ENCODE results near the gene DENND4C.

The DENND4C gene

DNA sequence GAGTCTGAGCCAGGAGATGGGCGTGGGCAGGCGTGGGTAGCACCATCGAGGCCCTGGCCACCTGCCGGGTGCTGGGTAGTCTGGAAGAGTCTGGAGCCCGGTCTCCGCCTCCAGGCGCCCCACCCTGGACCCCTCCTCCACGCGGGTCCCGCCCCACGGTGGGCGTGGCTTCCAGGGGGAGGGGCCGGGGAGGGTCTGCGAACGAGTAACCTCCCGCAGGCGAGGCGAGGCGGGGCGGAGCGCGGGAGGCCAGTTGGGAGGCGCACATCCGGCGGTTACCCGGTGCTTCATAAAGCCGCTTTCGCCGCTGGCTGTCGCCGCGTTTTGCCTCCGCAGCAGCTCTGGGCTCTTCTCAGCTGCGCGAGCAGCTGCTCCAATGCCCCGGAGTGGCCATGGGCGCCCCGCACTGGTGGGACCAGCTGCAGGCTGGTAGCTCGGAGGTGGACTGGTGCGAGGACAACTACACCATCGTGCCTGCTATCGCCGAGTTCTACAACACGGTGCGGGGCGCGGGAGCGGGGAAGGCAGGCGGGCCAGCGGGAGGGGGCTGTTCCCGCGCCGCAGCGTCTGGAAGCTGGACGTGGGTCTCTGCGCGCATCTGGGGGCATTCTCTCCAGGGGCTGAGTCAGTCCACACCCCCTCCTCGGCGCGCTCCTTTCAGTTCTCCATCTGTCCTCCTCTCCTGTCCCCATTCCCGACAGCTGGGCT, 178.4 kb downstream of the DENND4C start, which contains the start of gene ACER2:
Gene ACER2 (plus strand): TSS at position 317 of the 708 bp plus-strand sequence. CDS start 76 bp downstream, at position 393.
- Histone ChIP-seq H3K9ac (ENCODE audit: low read length) (peak within 1 kb of the TSS; percentile 71), H3K4me1 (ENCODE audit: insufficient read depth, low read length, severe bottlenecking) (peaks cover 13% of the 10 kb centered on the region), H3K9me2 (ENCODE audit: low read depth, low read length) (no peaks in the 10 kb centered on the region), H2AFZ (ENCODE audit: low read length) (peak within 1 kb of the TSS; percentile 68; the same call in 1 of the 2 replicates), H3F3A (ENCODE audit: insufficient read depth, low read length) (no peaks in the 10 kb centered on the region), H3K9me3 (ENCODE audit: low read length) (no peaks in the 10 kb centered on the region), H3K36me3 (ENCODE audit: insufficient read depth, low read length) (no peaks in the 10 kb centered on the region), H4K20me1 (ENCODE audit: insufficient read depth, low read length) (no peaks in the 10 kb centered on the region), H3K4me2 (ENCODE audit: low read length) (peak within 1 kb of the TSS; percentile 97), H3K27me3 (ENCODE audit: insufficient read depth, low read length) (no peaks in the 10 kb centered on the region), H3K79me2 (ENCODE audit: insufficient read depth, low read length) (no peaks in the 10 kb centered on the region), H3K27ac (ENCODE audit: low read depth, low read length, poor library complexity, severe bottlenecking) (no peak within 1 kb of the TSS), H3K4me3 (ENCODE audit: low read depth, low read length, poor library complexity, severe bottlenecking) (peak within 1 kb of the TSS; percentile 78)
- TF ChIP-seq EZH2 (IDR thresholded peaks at IDR 0.05; ENCODE audit: borderline replicate concordance, low read length) = no peak
- TF ChIP-seq CTCF (IDR thresholded peaks at IDR 0.05; ENCODE audit: low read length) = no peak; the same call in 1 of the 2 replicates

DNA sequence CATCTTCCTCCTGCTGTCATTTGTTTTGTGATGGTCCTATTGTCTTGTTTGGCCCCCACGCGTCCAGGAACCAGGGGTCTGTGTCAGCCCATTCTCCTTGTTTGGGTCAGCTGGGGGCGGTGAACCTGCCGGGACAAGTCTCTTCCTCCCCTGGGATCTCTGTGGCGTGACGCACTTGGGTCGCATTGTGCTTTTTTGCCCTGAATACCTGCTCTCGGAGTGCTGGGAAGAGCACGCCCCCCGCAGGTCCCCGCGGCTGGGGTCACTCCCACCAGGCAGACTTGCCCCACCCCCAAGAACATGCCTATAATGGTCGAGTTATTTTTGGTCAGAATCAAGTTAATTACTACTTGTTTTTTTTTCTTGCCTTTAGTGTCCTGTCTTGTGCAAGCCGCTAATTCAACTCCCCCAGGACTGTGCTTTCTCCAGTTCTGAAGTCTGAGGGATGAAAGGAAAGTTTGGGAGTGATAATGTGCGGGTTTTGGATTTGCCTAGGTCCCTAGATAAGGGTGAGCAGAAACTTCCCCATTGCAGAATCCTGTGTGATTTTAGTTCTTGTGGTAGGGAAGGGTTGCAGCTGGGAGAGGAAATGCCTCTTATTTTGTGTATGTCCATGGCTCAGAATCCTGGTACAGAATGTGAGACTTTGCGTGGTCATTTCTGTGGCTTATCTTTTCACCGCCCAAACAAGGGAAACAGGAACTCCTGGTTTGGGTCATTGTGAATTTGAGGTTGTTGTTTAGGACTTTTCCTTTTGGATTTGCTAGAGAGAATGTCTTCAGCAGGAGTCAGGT, 179.1 kb downstream of the DENND4C start:
- Histone ChIP-seq H3K36me3 (ENCODE audit: insufficient read depth, low read length) (no peaks in the 10 kb centered on the region), H3K9me2 (ENCODE audit: low read depth, low read length) (no peaks in the 10 kb centered on the region), H3K9me3 (ENCODE audit: low read length) (no peaks in the 10 kb centered on the region), H3F3A (ENCODE audit: insufficient read depth, low read length) (no peaks in the 10 kb centered on the region), H3K79me2 (ENCODE audit: insufficient read depth, low read length) (no peaks in the 10 kb centered on the region), H3K4me1 (ENCODE audit: insufficient read depth, low read length, severe bottlenecking) (peaks cover 13% of the 10 kb centered on the region), H3K4me3 (ENCODE audit: low read depth, low read length, poor library complexity, severe bottlenecking) (peak overlapping the region; percentile 78), H3K27me3 (ENCODE audit: insufficient read depth, low read length) (no peaks in the 10 kb centered on the region), H3K9ac (ENCODE audit: low read length) (peak overlapping the region; percentile 71), H2AFZ (ENCODE audit: low read length) (peak overlapping the region; percentile 68; the same call in 1 of the 2 replicates), H3K4me2 (ENCODE audit: low read length) (peak overlapping the region; percentile 97), H3K27ac (ENCODE audit: low read depth, low read length, poor library complexity, severe bottlenecking) (no peak overlapping the region), H4K20me1 (ENCODE audit: insufficient read depth, low read length) (no peaks in the 10 kb centered on the region)
- TF ChIP-seq EZH2 (IDR thresholded peaks at IDR 0.05; ENCODE audit: borderline replicate concordance, low read length) = no peak
- TF ChIP-seq CTCF (IDR thresholded peaks at IDR 0.05; ENCODE audit: low read length) = no peak

DNA sequence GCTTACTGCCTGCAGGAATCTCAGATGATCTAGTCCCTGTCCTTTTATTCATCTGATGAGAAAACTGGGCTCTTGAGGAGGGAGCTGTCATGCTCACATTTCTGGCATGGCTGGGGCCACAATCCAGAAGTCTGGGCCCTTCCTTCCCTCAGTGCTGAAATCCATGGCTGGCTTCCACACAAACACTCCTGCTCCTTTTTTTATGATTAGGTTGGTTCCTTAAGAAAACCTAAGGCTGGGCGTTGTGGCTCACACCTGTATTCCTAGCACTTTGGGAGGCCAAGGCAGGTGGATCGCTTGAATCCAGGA, 179.7 kb downstream of the DENND4C start:
- H3K36me3 ChIP-seq (ENCODE audit: insufficient read depth, low read length) = no peaks in the 10 kb centered on the region
- H4K20me1 ChIP-seq (ENCODE audit: insufficient read depth, low read length) = no peaks in the 10 kb centered on the region
- H3K79me2 ChIP-seq (ENCODE audit: insufficient read depth, low read length) = no peaks in the 10 kb centered on the region
- H3F3A ChIP-seq (ENCODE audit: insufficient read depth, low read length) = no peaks in the 10 kb centered on the region
- H3K4me2 ChIP-seq (ENCODE audit: low read length) = no peak overlapping the region
- no peaks in the 10 kb centered on the region for H3K9me2 ChIP-seq (ENCODE audit: low read depth, low read length)
- no peak overlapping the region for H3K9ac ChIP-seq (ENCODE audit: low read length)
- H3K27me3 ChIP-seq (ENCODE audit: insufficient read depth, low read length) = no peaks in the 10 kb centered on the region
- TF ChIP-seq EZH2 (IDR thresholded peaks at IDR 0.05; ENCODE audit: borderline replicate concordance, low read length) (no peak), CTCF (IDR thresholded peaks at IDR 0.05; ENCODE audit: low read length) (no peak)
- H3K9me3 ChIP-seq (ENCODE audit: low read length) = no peaks in the 10 kb centered on the region
- H3K27ac ChIP-seq (ENCODE audit: low read depth, low read length, poor library complexity, severe bottlenecking) = no peak overlapping the region
- H2AFZ ChIP-seq (ENCODE audit: low read length) = no peak overlapping the region
- peaks cover 13% of the 10 kb centered on the region for H3K4me1 ChIP-seq (ENCODE audit: insufficient read depth, low read length, severe bottlenecking)
- no peak overlapping the region for H3K4me3 ChIP-seq (ENCODE audit: low read depth, low read length, poor library complexity, severe bottlenecking)

Measured in OCI-LY1 (cell line).